ENCODE results near the gene RBMS1.

GRCh38 chr2:160415991-160416390 is 77.6 kb downstream of the RBMS1 start:
- TF ChIP-seq CTCF (IDR thresholded peaks at IDR 0.05) (no peak), POLR2A (IDR thresholded peaks at IDR 0.05) (no peak)
